AG04450 (cell line): ENCODE results near the gene STATH. TPM values are rescaled to one million over a fixed set of nuclear protein-coding genes. Genes with fewer than 3 reads are reported as not detected.
"Not testable (repeated sequence)": the region's sequence is repeated elsewhere in the genome, so short reads cannot be mapped to it uniquely, and the experiment has no call there.

Experiments
- CTCF ChIA-PET: fragments of 300-600, 350-600 bp; formaldehyde crosslinking; extraction: SDS; loops from one replicate; lab custom pipeline; 2022; ENCODE audit warnings: antibody characterized with exemption, inconsistent platforms; lab: Charles Lee
- POLR2A ChIA-PET: fragments of 350-600 bp; formaldehyde crosslinking; extraction: SDS; loops from one replicate; lab custom pipeline; 2021; ENCODE audit warnings: antibody characterized with exemption, inconsistent platforms; lab: Yijun Ruan, JAX
- DNase-seq: peaks from one replicate; pipeline ENCODE4 v3.0.0-alpha.2; 2011; ENCODE audit warnings: low read depth, low spot score
- H3K27ac ChIP-seq: one replicate; pipeline ENCODE4 v1.5.1; 2012; ENCODE audit warnings: low read depth, low read length, control low read depth
- H3K27me3 ChIP-seq: one replicate; pipeline ENCODE4 v1.6.0; 2012; ENCODE audit warnings: low read length; ENCODE audit not compliant: control insufficient read depth, insufficient read depth
- H3K4me3 ChIP-seq: 2 replicates; pipeline ENCODE4 v1.5.1; 2011; ENCODE audit warnings: mild to moderate bottlenecking, low read depth, low read length, control low read depth
- H3K9me3 ChIP-seq: 2 replicates; pipeline ENCODE4 v1.5.1; 2012; ENCODE audit warnings: low read length; ENCODE audit not compliant: control insufficient read depth, insufficient read depth
- CTCF ChIP-seq: IDR thresholded peaks from 2 replicates; pipeline ENCODE4 v1.5.1; 2011; ENCODE audit warnings: low read depth, low read length, control low read depth, inconsistent platforms
- polyA plus RNA-seq: library from polyadenylated mRNA; depleted of rRNA; stranded (reverse); fragments of >200 nt; gene quantifications from 2 replicates; pipeline ENCODE4 v1.2.3, GENCODE V29; 2011

STATH gene
- polyA plus RNA-seq, 1 experiment = not detected

GRCh38 chr4:69994782-69995181, 984 bp upstream of the STATH start:
- Histone ChIP-seq H3K9me3 (no peaks in the 10 kb centered on the region), H3K27me3 (no peaks in the 10 kb centered on the region), H3K27ac (no peak overlapping the region), H3K4me3 (no peak overlapping the region)
- CTCF ChIA-PET = no interaction called here
- POLR2A ChIA-PET = no interaction called here
- no peak for DNase-seq
- no peak for TF ChIP-seq CTCF

DNA sequence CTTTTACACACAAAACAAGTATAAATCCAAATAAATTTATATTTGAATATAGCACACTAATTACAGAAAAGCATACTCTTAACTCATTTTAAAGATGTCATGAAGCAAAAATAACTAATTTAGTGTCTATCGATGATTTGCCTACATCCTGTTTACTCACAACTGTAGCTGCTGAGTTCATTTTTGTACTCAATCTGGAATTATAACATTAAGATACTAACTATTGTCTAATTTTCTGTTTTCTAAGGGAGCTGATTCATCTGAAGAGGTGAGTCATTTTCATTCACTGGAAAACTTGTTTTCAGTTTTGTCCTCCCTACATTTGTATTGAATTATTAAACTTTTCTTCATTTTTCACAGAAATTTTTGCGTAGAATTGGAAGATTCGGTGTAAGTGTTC, 3.7 kb downstream of the STATH start:
- POLR2A ChIA-PET = no interaction called here
- no peak for TF ChIP-seq CTCF
- H3K27ac ChIP-seq = no peak overlapping the region
- no peaks in the 10 kb centered on the region for H3K9me3 ChIP-seq
- DNase-seq = no peak
- H3K27me3 ChIP-seq = no peaks in the 10 kb centered on the region
- no peak overlapping the region for H3K4me3 ChIP-seq
- CTCF ChIA-PET = no interaction called here

DNA sequence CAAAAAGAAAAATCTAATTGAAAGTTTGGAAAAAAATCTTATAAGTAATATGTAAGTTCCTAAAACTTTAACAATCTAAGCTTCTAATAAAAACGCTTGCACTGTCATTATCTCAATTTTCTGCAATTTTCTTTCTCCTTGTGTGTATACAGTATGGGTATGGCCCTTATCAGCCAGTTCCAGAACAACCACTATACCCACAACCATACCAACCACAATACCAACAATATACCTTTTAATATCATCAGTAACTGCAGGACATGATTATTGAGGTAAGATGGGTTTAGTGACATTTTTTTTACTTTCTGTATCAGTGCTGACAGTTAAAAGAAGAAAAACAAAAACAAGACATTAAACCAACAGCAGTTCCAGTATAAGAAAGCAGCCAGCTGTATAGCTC, 4.9 kb downstream of the STATH start:
- no peak for DNase-seq
- CTCF ChIA-PET = no interaction called here
- H3K27me3 ChIP-seq = no peaks in the 10 kb centered on the region
- no peaks in the 10 kb centered on the region for H3K9me3 ChIP-seq
- H3K27ac ChIP-seq = no peak overlapping the region
- no peak overlapping the region for H3K4me3 ChIP-seq
- POLR2A ChIA-PET = no interaction called here
- TF ChIP-seq CTCF = no peak

- DNase-seq = no peak
- H3K4me3 ChIP-seq = no peak overlapping the region
- POLR2A ChIA-PET = no interaction called here
- H3K9me3 ChIP-seq = no peaks in the 10 kb centered on the region
- CTCF ChIA-PET = no interaction called here
- no peak overlapping the region for H3K27ac ChIP-seq
- no peak for TF ChIP-seq CTCF
- H3K27me3 ChIP-seq = no peaks in the 10 kb centered on the region
These were observed 6.7 kb downstream of the STATH start for GRCh38 chr4:70002507-70002906.

- POLR2A ChIA-PET = no interaction called here
- Histone ChIP-seq H3K27me3 (no peaks in the 10 kb centered on the region), H3K9me3 (no peaks in the 10 kb centered on the region), H3K27ac (no peak overlapping the region), H3K4me3 (no peak overlapping the region)
- TF ChIP-seq CTCF = no peak
- DNase-seq = no peak
- CTCF ChIA-PET = no interaction called here
These were observed 13.0 kb downstream of the STATH start for GRCh38 chr4:70008771-70009170.

DNA sequence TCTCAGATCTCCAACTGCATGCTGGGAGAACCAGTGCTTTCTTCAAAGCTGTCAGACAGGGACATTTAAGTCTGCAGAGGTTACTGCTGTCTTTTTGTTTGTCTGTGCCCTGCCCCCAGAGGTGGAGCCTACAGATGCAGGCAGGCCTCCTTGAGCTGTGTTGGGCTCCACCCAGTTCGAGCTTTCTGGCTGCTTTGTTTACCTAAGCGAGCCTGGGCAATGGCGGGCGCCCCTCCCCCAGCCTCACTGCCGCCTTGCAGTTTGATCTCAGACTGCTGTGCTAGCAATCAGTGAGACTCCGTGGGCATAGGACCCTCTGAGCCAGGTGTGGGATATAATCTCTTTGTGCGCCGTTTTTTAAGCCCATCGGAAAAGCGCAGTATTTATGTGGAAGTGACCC, 23.2 kb downstream of the STATH start:
- H3K27ac ChIP-seq, POLR2A ChIA-PET, H3K9me3 ChIP-seq, H3K4me3 ChIP-seq, CTCF ChIA-PET, H3K27me3 ChIP-seq, DNase-seq: not testable (repeated sequence)
